Activated CD8-positive, alpha-beta T cell treated with anti-CD3 and anti-CD28 coated beads for 36 hours (primary cell): ENCODE results near the gene EPN1. TPM values are rescaled to one million over a fixed set of nuclear protein-coding genes. Genes with fewer than 3 reads are reported as not detected.
A peak's percentile ranks its signal among the peaks of the same experiment; 100 is the strongest.

Experiments
- ATAC-seq: fragments of 200-7000 bp; cut with Tn5 transposase; one replicate; pipeline ENCODE4 v1.10.0; 2021; ENCODE audit warnings: mild to moderate bottlenecking, moderate library complexity
- CTCF ChIA-PET: fragments of 350-600 bp; sonication (Branson Sonifier 250); formaldehyde crosslinking; loops from one replicate; lab custom pipeline; 2021; ENCODE audit warnings: antibody characterized with exemption; lab: Charles Lee
- POLR2A ChIA-PET: fragments of 350-600 bp; sonication (Branson Sonifier 250); formaldehyde crosslinking; loops from one replicate; lab custom pipeline; 2021; ENCODE audit warnings: antibody characterized with exemption; lab: Charles Lee
- DNase-seq: peaks from one replicate; pipeline ENCODE4 v3.0.0-alpha.2; 2020
- H3K27ac Mint-ChIP-seq: one replicate; pipeline ENCODE4 v1.8.0; 2021; ENCODE audit warnings: mild to moderate bottlenecking, mixed read lengths
- H3K27me3 Mint-ChIP-seq: one replicate; pipeline ENCODE4 v1.8.0; 2021; ENCODE audit warnings: mixed read lengths
- H3K36me3 Mint-ChIP-seq: one replicate; pipeline ENCODE4 v1.8.0; 2021; ENCODE audit warnings: low read depth, mixed read lengths
- H3K4me1 Mint-ChIP-seq: one replicate; pipeline ENCODE4 v1.8.0; 2021; ENCODE audit warnings: low read depth, mixed read lengths
- H3K4me3 Mint-ChIP-seq: one replicate; pipeline ENCODE4 v1.8.0; 2021; ENCODE audit warnings: mild to moderate bottlenecking, moderate library complexity, mixed read lengths
- H3K9me3 Mint-ChIP-seq: one replicate; pipeline ENCODE4 v1.8.0; 2021; ENCODE audit warnings: mixed read lengths
- intact Hi-C: fragments of 100-400 bp; cut with micrococcal nuclease; formaldehyde crosslinking; loops from one replicate; pipeline ENCODE4 v1.10.0; 2022
- total RNA-seq, 2 experiments: library from RNA; stranded (reverse); gene quantifications; one replicate each; pipeline ENCODE4 v1.2.3, GENCODE V29; 2021
- TF ChIP-seq, protein P1 (sequence below): fragments of 200-600 bp; IDR thresholded peaks from one replicate; pipeline ENCODE4 v1.8.0; 2022; ENCODE audit warnings: antibody characterized with exemption, mild to moderate bottlenecking

EPN1 gene
- total RNA-seq, 2 experiments from 2014 or later: 36.2 to 37.7 TPM

DNA sequence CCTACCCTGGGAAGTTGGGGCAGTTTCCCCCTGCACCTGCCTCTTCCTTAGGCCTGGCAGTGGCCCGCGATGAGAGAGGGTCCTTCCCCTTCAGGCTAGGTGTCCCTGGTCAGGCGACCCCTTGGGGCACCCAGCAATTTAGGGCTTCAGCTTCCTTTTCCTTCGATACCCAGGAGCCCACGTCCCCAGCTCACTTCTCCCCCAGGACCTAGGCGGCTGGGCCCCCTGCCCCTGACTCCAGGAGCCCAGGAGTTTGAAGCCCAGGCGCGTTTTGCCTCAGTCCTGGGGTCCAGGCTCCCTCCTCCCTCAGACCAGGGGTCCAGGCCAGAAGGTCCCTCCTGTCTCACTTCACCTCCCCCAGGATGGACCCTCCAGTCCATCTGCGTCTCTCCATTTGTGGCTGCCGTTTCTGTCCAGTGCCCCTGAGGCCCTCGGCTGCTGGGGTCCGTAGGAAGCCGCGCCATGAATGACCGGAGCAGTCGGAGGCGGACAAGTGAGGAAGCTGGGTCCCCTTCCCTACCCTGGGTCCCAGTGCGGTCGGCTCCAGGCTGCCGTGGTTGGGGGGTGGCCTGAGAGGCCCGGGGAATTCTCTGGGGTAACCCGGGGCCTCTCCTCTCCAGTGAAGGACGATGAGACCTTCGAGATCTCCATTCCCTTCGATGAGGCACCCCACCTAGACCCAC, 26.3 kb upstream of the EPN1 start:
- DNase-seq (no peak), ATAC-seq (no peak)
- POLR2A ChIA-PET: interaction anchor here (1.3 to 3.0 kb wide), 3 partner anchors 9 to 19 kb away, joined by 4 to 9 read pairs (median 4); no protein-coding TSS in a partner anchor
- Mint-ChIP-seq H3K36me3 (peaks cover 39% of the 10 kb centered on the region), H3K9me3 (no peaks in the 10 kb centered on the region), H3K27me3 (no peaks in the 10 kb centered on the region), H3K27ac (peak overlapping the region; percentile 82), H3K4me1 (peaks cover 57% of the 10 kb centered on the region), H3K4me3 (peak overlapping the region; percentile 74)
- TF ChIP-seq, protein P1, sequence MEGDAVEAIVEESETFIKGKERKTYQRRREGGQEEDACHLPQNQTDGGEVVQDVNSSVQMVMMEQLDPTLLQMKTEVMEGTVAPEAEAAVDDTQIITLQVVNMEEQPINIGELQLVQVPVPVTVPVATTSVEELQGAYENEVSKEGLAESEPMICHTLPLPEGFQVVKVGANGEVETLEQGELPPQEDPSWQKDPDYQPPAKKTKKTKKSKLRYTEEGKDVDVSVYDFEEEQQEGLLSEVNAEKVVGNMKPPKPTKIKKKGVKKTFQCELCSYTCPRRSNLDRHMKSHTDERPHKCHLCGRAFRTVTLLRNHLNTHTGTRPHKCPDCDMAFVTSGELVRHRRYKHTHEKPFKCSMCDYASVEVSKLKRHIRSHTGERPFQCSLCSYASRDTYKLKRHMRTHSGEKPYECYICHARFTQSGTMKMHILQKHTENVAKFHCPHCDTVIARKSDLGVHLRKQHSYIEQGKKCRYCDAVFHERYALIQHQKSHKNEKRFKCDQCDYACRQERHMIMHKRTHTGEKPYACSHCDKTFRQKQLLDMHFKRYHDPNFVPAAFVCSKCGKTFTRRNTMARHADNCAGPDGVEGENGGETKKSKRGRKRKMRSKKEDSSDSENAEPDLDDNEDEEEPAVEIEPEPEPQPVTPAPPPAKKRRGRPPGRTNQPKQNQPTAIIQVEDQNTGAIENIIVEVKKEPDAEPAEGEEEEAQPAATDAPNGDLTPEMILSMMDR: no peak
- intact Hi-C loops: no loop called here
- CTCF ChIA-PET: interaction anchor here (1.3 to 5.2 kb wide), 3 partner anchors 9 to 16 kb away, joined by 6 to 36 read pairs (median 15); no protein-coding TSS in a partner anchor

DNA sequence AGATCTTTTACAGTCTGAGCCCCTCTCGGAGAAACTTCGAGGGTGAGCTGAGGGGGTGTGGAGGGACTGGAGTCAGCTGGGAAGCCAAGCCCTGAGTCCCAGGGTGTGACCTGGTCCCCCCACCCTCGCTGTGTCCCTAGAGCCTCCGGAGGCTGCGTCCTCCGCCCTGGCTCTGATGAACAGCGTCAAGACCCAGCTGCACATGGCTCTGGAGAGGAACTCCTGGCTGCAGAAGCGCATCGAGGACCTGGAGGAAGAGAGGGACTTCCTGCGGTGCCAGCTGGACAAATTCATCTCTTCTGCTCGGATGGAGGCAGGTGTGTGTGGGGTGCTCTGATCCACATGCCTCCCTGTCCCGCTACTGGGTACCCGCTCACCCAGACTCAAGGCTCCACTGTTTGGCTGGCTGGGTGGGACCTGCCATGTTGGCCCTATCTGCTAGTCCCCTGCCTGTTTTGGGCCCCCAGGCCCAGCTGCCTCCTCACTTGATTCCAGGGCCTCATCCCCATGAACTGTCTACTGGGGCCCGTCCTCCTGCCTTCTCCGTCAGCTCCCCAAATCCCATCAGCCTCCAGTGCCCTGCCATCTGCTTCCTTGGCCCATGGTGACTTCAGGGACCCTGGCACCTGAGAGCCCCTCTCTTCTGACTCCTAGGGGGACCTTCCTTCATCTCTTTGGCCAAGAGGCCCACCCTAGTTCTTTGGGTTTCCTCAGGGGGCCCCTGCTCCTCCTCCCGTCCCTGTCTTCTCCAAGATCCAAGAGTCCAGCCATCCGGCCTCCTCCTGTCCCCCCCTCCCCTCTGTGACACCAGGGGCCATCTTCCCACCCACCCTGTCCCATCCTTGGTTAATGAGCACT, 25.5 kb upstream of the EPN1 start:
- Mint-ChIP-seq H3K27me3 (no peaks in the 10 kb centered on the region), H3K4me1 (peaks cover 50% of the 10 kb centered on the region), H3K36me3 (peaks cover 35% of the 10 kb centered on the region), H3K4me3 (peak overlapping the region; percentile 74), H3K27ac (peak overlapping the region; percentile 82), H3K9me3 (no peaks in the 10 kb centered on the region)
- intact Hi-C loops: loop anchor here (10.0 kb wide), 1 partner anchor 395 kb away; the partner anchor contains the start of gene PPP6R1
- ATAC-seq: no peak
- TF ChIP-seq, protein P1: no peak
- DNase-seq: no peak
- ChIA-PET CTCF (interaction anchor here (1.3 to 5.2 kb wide), 4 partner anchors 10 to 133 kb away, joined by 3 to 36 read pairs (median 10); no protein-coding TSS in a partner anchor), POLR2A (interaction anchor here (1.3 to 1.8 kb wide), 2 partner anchors 10 to 18 kb away, joined by 4 read pairs; no protein-coding TSS in a partner anchor)

DNA sequence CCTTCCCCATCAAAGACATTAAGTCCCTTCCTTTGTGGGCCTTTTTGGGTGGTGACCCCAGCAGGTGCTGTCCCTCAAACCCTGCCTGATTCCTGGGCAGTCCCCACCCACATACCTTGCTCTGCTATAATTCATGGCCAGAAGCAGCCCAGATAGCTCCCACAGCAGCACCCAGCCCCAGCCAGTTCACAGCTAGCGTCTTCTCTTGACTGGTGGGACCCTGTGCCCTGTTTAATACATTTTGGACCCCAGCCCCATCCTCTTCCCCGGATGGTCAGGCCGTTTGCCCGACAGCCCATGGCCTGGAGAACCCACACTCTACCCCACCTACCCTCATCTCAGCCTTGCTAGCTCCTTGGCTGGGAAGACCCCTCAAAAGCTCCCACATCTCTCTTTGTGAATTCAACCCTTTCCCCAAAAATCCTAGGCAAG, 24.9 kb upstream of the EPN1 start:
- DNase-seq (peak; percentile 81), ATAC-seq (no peak)
- intact Hi-C loops: loop anchor here (10.0 kb wide), 1 partner anchor 395 kb away; the partner anchor contains the start of gene PPP6R1
- ChIA-PET CTCF (interaction anchor here (1.3 to 5.2 kb wide), 3 partner anchors 10 to 134 kb away, joined by 3 to 36 read pairs (median 6); no protein-coding TSS in a partner anchor), POLR2A (interaction anchor here (1.3 to 1.8 kb wide), 2 partner anchors 10 to 17 kb away, joined by 4 read pairs; no protein-coding TSS in a partner anchor)
- Mint-ChIP-seq H3K36me3 (peaks cover 29% of the 10 kb centered on the region), H3K4me3 (peak overlapping the region; percentile 74), H3K27ac (peak overlapping the region; percentile 82), H3K9me3 (no peaks in the 10 kb centered on the region), H3K27me3 (no peaks in the 10 kb centered on the region), H3K4me1 (peaks cover 46% of the 10 kb centered on the region)
- TF ChIP-seq, protein P1: no peak

GRCh38 chr19:55650602-55651230, 24.3 kb upstream of the EPN1 start:
- no peak for ATAC-seq
- Mint-ChIP-seq H3K36me3 (peaks cover 28% of the 10 kb centered on the region), H3K27ac (peak overlapping the region; percentile 82), H3K4me3 (peak overlapping the region; percentile 74), H3K4me1 (peaks cover 40% of the 10 kb centered on the region), H3K9me3 (no peaks in the 10 kb centered on the region), H3K27me3 (no peaks in the 10 kb centered on the region)
- POLR2A ChIA-PET: no interaction called here
- no peak for DNase-seq
- intact Hi-C loops: loop anchor here (10.0 kb wide), 1 partner anchor 396 kb away; the partner anchor contains the start of gene PPP6R1
- CTCF ChIA-PET: interaction anchor here (1.3 to 5.2 kb wide), 2 partner anchors 18 to 134 kb away, joined by 3 to 36 read pairs; no protein-coding TSS in a partner anchor
- TF ChIP-seq, protein P1: no peak
